GM10266 (cell line): Measurements from ENCODE around the gene TBC1D24.
"Not testable (repeated sequence)": the region's sequence is repeated elsewhere in the genome, so short reads cannot be mapped to it uniquely, and the experiment has no call there.

Source experiments
- DNase-seq: peaks from one replicate; pipeline ENCODE4 v3.0.0; 2012; ENCODE audit errors: extremely low spot score
- CTCF ChIP-seq: IDR thresholded peaks from 2 replicates; pipeline ENCODE4 v1.5.1; 2012; ENCODE audit warnings: mild to moderate bottlenecking, low read depth; ENCODE audit not compliant: control insufficient read depth, insufficient read depth; ENCODE audit errors: missing control alignments

The TBC1D24 gene

GRCh38 chr16:2429034-2429770, 45.7 kb upstream of the TBC1D24 start, which contains the start of gene CCNF:
Gene CCNF (plus strand): TSS chr16:2429447. CDS start chr16:2429482, 35 bp downstream.
- TF ChIP-seq CTCF: no peak
- peak; percentile 100 for DNase-seq

GRCh38 chr16:2429771-2430663, 44.9 kb upstream of the TBC1D24 start:
- DNase-seq: peak; percentile 54
- TF ChIP-seq CTCF: peak; percentile 57

DNA sequence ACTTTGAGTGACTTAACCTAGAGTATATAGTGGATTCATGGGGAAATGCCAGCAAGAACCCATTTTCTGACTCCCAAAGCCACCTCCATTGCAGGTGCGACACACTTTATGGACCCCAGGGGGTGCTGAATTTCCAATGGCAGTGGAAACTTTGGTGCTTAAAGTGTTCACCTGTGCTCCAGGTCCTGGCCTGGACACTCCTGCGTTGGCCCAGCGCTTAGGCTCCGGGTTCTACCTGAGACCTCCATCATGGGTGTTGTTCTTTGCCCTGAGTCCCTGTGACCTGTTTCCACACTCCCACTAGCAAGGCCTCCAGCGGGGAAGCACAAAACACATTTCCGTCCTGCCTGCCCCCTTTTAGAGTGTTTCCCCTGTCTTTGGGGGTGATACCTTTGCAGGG, 42.6 kb upstream of the TBC1D24 start:
- no peak for DNase-seq
- TF ChIP-seq CTCF: no peak

GRCh38 chr16:2432801-2433505, 42.0 kb upstream of the TBC1D24 start:
- TF ChIP-seq CTCF: no peak
- no peak for DNase-seq

GRCh38 chr16:2435236-2435635, 39.7 kb upstream of the TBC1D24 start:
- not testable (repeated sequence) for DNase-seq

- no peak for TF ChIP-seq CTCF
- DNase-seq: no peak
These were observed 38.8 kb upstream of the TBC1D24 start for GRCh38 chr16:2436110-2436509.

DNA sequence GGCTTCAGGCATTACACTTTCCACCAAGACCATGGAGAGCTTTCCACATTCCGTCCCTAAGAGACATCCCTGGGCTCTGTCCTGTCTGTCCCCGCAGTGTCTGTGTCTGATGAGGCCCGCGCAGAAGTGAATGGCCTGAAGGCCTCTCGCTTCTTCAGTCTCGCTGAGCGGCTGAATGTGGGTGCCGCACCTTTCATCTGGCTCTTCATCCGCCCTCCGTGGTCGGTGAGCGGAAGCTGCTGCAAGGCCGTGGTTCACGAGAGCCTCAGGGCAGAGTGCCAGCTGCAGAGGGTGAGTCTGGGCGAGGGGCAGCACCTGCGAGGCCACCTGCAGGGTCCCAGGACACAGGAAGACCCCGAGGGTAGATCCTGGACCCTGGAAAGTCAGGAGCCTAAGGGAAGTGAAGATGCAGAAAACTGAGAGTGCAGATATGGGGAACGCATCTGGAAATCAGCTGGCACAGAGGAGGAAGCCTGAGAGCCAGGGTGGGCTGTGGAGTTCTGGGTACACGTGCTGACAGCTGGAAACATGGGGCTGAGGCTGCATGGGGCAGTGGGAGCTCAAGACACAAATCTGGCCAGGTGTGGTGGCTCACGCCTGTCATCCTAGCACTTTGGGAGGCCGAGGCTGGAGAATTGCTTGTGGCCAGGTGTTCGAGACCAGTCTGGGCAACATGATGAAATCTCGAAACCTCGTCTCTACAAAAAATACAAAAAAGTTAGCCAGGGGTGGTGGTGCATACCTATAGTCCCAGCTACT, 37.7 kb upstream of the TBC1D24 start:
- DNase-seq: no peak
- no peak for TF ChIP-seq CTCF
